Measurements from ENCODE around the gene MPL. TPM values are rescaled to one million over a fixed set of nuclear protein-coding genes. Genes with fewer than 3 reads are reported as not detected.
"Not testable (repeated sequence)": the region's sequence is repeated elsewhere in the genome, so short reads cannot be mapped to it uniquely, and the experiment has no call there.

The MPL gene
- total RNA-seq, 2 experiments from 2014 or later: not detected

DNA sequence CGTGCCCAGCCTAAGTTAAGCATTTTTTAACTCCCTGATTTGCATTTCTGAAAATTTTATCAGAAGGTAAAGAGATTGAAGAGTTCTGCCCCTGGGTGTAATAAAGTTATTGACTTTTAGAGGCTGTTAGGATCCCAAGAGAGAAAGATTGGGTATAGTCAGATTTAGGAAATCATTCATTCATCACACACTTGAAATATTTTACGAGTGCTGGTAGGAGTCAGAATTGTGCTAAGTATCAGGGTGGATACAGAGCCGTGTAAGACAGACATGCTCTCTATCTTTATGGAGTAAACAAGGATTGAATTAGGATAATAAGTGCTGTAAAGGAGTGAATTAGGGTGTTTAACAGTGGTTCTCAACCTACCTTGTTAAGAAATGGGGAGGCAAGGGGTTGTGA is 55.1 kb downstream of the MPL start:
- H3K36me3 Mint-ChIP-seq: peaks cover 8% of the 10 kb centered on the region
- H3K27ac Mint-ChIP-seq: no peak overlapping the region
- POLR2A ChIA-PET: no interaction called here
- peaks cover 21% of the 10 kb centered on the region for H3K4me1 Mint-ChIP-seq
- ATAC-seq (ENCODE audit: low read depth): no peak
- no peaks in the 10 kb centered on the region for H3K27me3 Mint-ChIP-seq
- DNase-seq: no peak
- H3K9me3 Mint-ChIP-seq: no peaks in the 10 kb centered on the region
- H3K4me3 Mint-ChIP-seq: no peak overlapping the region

DNA sequence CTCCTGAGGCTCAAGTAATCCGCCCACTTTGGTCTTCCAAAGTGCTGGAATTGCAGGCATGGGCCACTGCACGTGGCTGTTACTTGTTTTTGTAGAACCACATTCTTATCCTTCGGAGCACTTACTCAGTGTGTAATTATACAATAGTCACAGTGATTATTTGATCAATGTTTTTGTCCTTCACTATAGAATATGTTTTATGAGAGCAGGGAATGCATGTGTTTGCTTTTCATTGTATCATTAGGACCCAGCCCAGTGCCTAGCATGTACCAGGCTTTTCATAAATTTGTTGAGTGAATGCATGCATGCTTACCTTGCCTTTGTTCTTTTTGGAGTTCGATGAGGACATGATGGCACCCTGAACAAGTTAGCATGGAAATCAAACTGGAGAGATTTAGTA is 57.9 kb downstream of the MPL start:
- H3K27ac Mint-ChIP-seq: no peak overlapping the region
- no peaks in the 10 kb centered on the region for H3K9me3 Mint-ChIP-seq
- no peak overlapping the region for H3K4me3 Mint-ChIP-seq
- H3K36me3 Mint-ChIP-seq: peaks cover 6% of the 10 kb centered on the region
- peaks cover 9% of the 10 kb centered on the region for H3K4me1 Mint-ChIP-seq
- no peaks in the 10 kb centered on the region for H3K27me3 Mint-ChIP-seq
- no peak for DNase-seq
- ATAC-seq (ENCODE audit: low read depth): no peak
- POLR2A ChIA-PET: no interaction called here

DNA sequence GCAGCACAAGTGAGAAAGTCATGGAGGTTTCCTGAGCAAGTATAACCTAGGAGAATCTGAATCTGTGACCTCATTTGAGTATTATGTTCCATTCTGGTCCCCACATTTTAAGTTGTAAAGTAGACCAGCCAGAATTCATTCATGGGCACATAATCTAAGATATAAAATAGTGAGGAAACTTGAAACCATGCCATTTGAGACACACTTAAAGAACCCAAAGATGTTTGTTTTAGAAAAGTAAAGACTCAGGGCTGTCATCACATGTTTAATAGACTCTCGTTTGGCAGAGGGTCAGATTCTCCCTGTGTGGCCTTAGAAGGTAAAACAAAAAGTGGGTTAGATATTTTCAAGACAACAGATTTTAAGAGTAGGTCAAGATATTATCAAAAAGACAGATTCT is 58.4 kb downstream of the MPL start:
- DNase-seq: no peak
- no peak for ATAC-seq (ENCODE audit: low read depth)
- H3K4me3 Mint-ChIP-seq: no peak overlapping the region
- H3K9me3 Mint-ChIP-seq: no peaks in the 10 kb centered on the region
- no peak overlapping the region for H3K27ac Mint-ChIP-seq
- H3K4me1 Mint-ChIP-seq: peaks cover 7% of the 10 kb centered on the region
- peaks cover 6% of the 10 kb centered on the region for H3K36me3 Mint-ChIP-seq
- no peaks in the 10 kb centered on the region for H3K27me3 Mint-ChIP-seq
- POLR2A ChIA-PET: no interaction called here

DNA sequence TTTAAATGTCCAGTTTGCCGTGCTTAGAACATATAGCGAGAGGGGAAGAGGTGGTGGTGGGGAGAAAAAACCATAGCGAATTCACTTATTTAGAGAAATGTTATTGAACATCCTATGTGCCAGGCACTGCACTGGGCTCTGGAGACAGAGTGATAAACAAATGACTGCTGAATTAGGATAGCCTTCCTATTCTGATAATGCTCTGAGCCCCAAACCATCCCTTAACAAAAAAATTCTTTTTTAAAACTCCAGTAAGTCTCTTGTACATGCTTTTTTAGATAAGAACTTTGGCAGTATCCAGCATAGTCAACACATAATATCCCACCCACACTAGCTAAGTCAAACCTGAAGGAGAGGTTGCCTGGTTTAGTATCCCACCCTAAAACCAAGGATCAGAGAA is 60.6 kb downstream of the MPL start:
- no peak overlapping the region for H3K27ac Mint-ChIP-seq
- DNase-seq: no peak
- H3K9me3 Mint-ChIP-seq: no peaks in the 10 kb centered on the region
- POLR2A ChIA-PET: no interaction called here
- H3K4me3 Mint-ChIP-seq: no peak overlapping the region
- H3K36me3 Mint-ChIP-seq: peaks cover 8% of the 10 kb centered on the region
- no peaks in the 10 kb centered on the region for H3K27me3 Mint-ChIP-seq
- H3K4me1 Mint-ChIP-seq: peaks cover 5% of the 10 kb centered on the region
- ATAC-seq (ENCODE audit: low read depth): no peak

DNA sequence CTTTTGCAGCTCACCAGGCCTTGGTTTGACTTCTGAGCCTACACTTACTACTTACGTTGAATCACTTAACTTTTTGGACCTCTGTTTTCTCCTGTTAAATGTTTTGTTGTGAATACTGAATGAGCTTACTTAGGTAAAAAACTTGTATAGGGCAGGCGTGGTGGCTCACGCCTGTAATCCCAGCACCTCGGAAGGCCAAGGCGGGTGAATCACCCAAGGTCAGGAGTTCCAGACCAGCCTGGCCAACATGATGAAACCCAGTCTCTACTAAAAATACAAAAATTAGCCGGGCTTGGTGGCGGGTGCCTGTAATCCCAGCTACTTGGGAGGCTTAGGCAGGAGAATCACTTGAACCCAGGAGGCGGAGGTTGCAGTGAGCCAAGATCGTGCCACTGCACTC is 62.8 kb downstream of the MPL start:
- peaks cover 18% of the 10 kb centered on the region for H3K36me3 Mint-ChIP-seq
- H3K4me3 Mint-ChIP-seq; ATAC-seq (ENCODE audit: low read depth); POLR2A ChIA-PET; H3K9me3 Mint-ChIP-seq; DNase-seq; H3K27ac Mint-ChIP-seq; H3K27me3 Mint-ChIP-seq; H3K4me1 Mint-ChIP-seq: not testable (repeated sequence)

DNA sequence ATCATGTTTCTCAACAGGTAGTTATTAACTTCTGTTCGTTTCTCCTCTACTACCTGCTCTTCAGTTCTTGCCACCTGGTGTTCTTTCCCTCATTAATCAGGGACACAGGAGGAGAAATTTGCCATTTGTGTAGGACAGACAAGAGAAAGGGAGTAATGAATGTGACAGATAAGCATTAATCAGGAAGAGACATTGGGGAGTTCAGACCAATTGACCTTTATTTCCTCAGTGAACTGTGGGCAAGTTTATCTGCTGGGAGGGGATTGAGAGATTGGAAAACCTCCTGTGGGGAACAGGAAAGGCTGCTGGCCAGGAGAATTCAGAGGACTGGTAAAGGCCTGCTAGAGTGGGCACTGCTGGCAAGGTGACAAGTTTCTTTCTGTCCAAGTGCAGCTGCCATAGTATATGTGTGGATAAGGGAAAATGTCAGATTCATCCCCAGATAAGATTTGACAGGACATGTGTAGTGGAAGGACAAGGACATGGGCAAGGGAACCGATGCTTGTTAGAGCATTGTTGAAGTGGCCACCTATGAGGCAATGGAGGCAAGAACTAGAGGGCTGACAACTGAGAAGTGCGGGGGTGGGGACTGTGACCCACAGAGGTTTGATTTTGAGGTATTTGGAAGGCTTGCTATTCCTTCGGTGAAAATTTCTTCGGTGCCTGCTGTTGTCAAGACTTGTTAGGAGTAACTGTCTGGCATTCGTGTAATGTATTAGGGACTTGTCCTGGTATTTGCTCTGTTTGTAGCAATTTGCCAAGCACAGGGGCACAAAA is 64.7 kb downstream of the MPL start:
- no peak for ATAC-seq (ENCODE audit: low read depth)
- Mint-ChIP-seq H3K4me3 (no peak overlapping the region), H3K36me3 (peaks cover 24% of the 10 kb centered on the region), H3K27ac (no peak overlapping the region), H3K4me1 (peaks cover 5% of the 10 kb centered on the region), H3K27me3 (no peaks in the 10 kb centered on the region), H3K9me3 (no peaks in the 10 kb centered on the region)
- POLR2A ChIA-PET: interaction anchor here (1.2 kb wide), 1 partner anchor 13 kb away, joined by 3 read pairs; no protein-coding TSS in a partner anchor
- DNase-seq: no peak

Small RNAs within 50 kb of the gene (microRNA-seq; reads per million reads assigned to microRNA genes)
- 2.1 reads per million for gene MIR6734

Other genes starting within 250 kb of the MPL start
- 10 to 100 TPM; 34.5 to 40.0 TPM for gene EBNA1BP2, start 165.5 kb upstream of the MPL start, total RNA-seq
- gene CFAP57, start 165.5 kb upstream of the MPL start, total RNA-seq: not detected
- gene TMEM125, start 67.8 kb upstream of the MPL start, total RNA-seq: not detected
- not detected for gene C1orf210, start 52.2 kb upstream of the MPL start, total RNA-seq
- gene TIE1, start 36.8 kb upstream of the MPL start, total RNA-seq: under 1 TPM; 0.23 to 0.75 TPM
- 100 to 1,000 TPM; 107 to 123 TPM for gene CDC20, start 21.2 kb downstream of the MPL start, total RNA-seq
- gene ELOVL1, start 30.2 kb downstream of the MPL start, total RNA-seq: 10 to 100 TPM; 51.3 to 53.7 TPM
- gene MED8, start 52.0 kb downstream of the MPL start, total RNA-seq: 10 to 100 TPM; 34.3 to 35.3 TPM
- 10 to 100 TPM; 84.8 to 88.2 TPM for gene SZT2, start 52.1 kb downstream of the MPL start, total RNA-seq
- 10 to 100 TPM; 18.3 to 21.3 TPM for gene HYI, start 116.1 kb downstream of the MPL start, total RNA-seq
- 1 to 10 TPM; 1.8 to 2.3 TPM for gene PTPRF, start 193.1 kb downstream of the MPL start, total RNA-seq